Stimulated activated CD8-positive, alpha-beta memory T cell treated with anti-CD3 and anti-CD28 coated beads, Interleukin-4, amount 100 ng/mL, for 48 hours (primary cell): ENCODE measurements around the gene DLGAP1.

Experiments
- DNase-seq: peaks from one replicate; pipeline ENCODE4 v3.0.0-alpha.2; 2020

The DLGAP1 gene

GRCh38 chr18:3741333-3741732 is 713.8 kb downstream of the DLGAP1 start:
- no peak for DNase-seq

GRCh38 chr18:3728704-3729437 is 726.2 kb downstream of the DLGAP1 start:
- no peak for DNase-seq

- no peak for DNase-seq
Observed at GRCh38 chr18:3727274-3727673, 727.8 kb downstream of the DLGAP1 start.

GRCh38 chr18:3726238-3726951 is 728.7 kb downstream of the DLGAP1 start:
- no peak for DNase-seq

- no peak for DNase-seq
Observed at GRCh38 chr18:3725115-3725514, 730.0 kb downstream of the DLGAP1 start.

GRCh38 chr18:3723554-3723953 is 731.6 kb downstream of the DLGAP1 start:
- no peak for DNase-seq

- DNase-seq = no peak
Observed at GRCh38 chr18:3722649-3723433, 732.3 kb downstream of the DLGAP1 start.

- no peak for DNase-seq
Observed at GRCh38 chr18:3721771-3722648, 733.1 kb downstream of the DLGAP1 start.

GRCh38 chr18:3720818-3721545 is 734.1 kb downstream of the DLGAP1 start:
- DNase-seq = no peak

- DNase-seq = no peak
Observed at GRCh38 chr18:3720159-3720558, 734.9 kb downstream of the DLGAP1 start.

- no peak for DNase-seq
Observed at GRCh38 chr18:3717376-3718025, 737.6 kb downstream of the DLGAP1 start.

GRCh38 chr18:3716116-3716660 is 738.9 kb downstream of the DLGAP1 start:
- DNase-seq = no peak

GRCh38 chr18:3715231-3716080 is 739.7 kb downstream of the DLGAP1 start:
- DNase-seq = no peak

- DNase-seq = no peak
Observed at GRCh38 chr18:3713708-3714107, 741.4 kb downstream of the DLGAP1 start.

- no peak for DNase-seq
Observed at GRCh38 chr18:3713166-3713565, 741.9 kb downstream of the DLGAP1 start.

- DNase-seq = no peak
Observed at GRCh38 chr18:3712491-3712890, 742.6 kb downstream of the DLGAP1 start.

- DNase-seq = no peak
Observed at GRCh38 chr18:3710712-3711301, 744.3 kb downstream of the DLGAP1 start.

- DNase-seq = no peak
Observed at GRCh38 chr18:3709205-3709604, 745.9 kb downstream of the DLGAP1 start.

GRCh38 chr18:3706279-3707097 is 748.6 kb downstream of the DLGAP1 start:
- no peak for DNase-seq
